H1 (cell line): ENCODE data around the gene FN3KRP. TPM values are rescaled to one million over a fixed set of nuclear protein-coding genes. Genes with fewer than 3 reads are reported as not detected.

Source experiments
- CTCF ChIA-PET: fragments of 300-600 bp; sonication (Branson Sonifier 250); formaldehyde crosslinking; loops from one replicate; lab custom pipeline; 2021; ENCODE audit not compliant: partially characterized antibody; lab: Charles Lee
- POLR2A ChIA-PET: fragments of 300-600 bp; sonication (Branson Sonifier 250); formaldehyde crosslinking; loops from one replicate; lab custom pipeline; 2021; ENCODE audit warnings: inconsistent platforms; ENCODE audit not compliant: partially characterized antibody; lab: Charles Lee
- DNase-seq, 2 experiments: peaks; one replicate each; pipeline versions ENCODE4 v3.0.0 to v3.0.0-alpha.2; 2010 to 2022; ENCODE audit warnings: low spot score in 2 of 2, low read depth in 1 of 2, mixed read lengths in 1 of 2
- FAIRE-seq: peaks from 2 replicates; lab custom pipeline; 2011; peaks lifted over from hg19 to GRCh38; lab: Jason Lieb, UNC
- H2AFZ ChIP-seq: 2 replicates; pipeline ENCODE4 v1.8.1; 2012; ENCODE audit warnings: low read length, inconsistent platforms
- H2AK5ac ChIP-seq: 2 replicates; pipeline ENCODE4 v1.6.1; 2013; ENCODE audit warnings: low read depth, low read length
- H2BK120ac ChIP-seq: replicated peaks from 2 replicates; pipeline ENCODE3; 2013; ENCODE audit warnings: low read depth, low read length, inconsistent platforms
- H2BK12ac ChIP-seq: 2 replicates; pipeline ENCODE4 v1.6.1; 2013; ENCODE audit warnings: low read depth, low read length
- H2BK15ac ChIP-seq: 2 replicates; pipeline ENCODE4 v1.6.1; 2013; ENCODE audit warnings: low read length
- H2BK20ac ChIP-seq: 2 replicates; pipeline ENCODE4 v1.6.1; 2013; ENCODE audit warnings: low read length
- H2BK5ac ChIP-seq: 2 replicates; pipeline ENCODE4 v1.6.1; 2013; ENCODE audit warnings: low read depth, low read length
- H3K14ac ChIP-seq: 2 replicates; pipeline ENCODE4 v1.6.1; 2013; ENCODE audit warnings: inconsistent platforms; ENCODE audit not compliant: insufficient read length
- H3K18ac ChIP-seq: 2 replicates; pipeline ENCODE4 v1.6.1; 2013; ENCODE audit warnings: low read length; ENCODE audit errors: extremely low read depth
- H3K23ac ChIP-seq: 2 replicates; pipeline ENCODE4 v1.6.1; 2013; ENCODE audit warnings: inconsistent platforms; ENCODE audit not compliant: insufficient read length
- H3K23me2 ChIP-seq: 2 replicates; pipeline ENCODE4 v1.6.1; 2013; ENCODE audit warnings: low read depth, low read length
- H3K27ac ChIP-seq: 2 replicates; pipeline ENCODE4 v1.6.1; 2011; ENCODE audit warnings: low read depth, low read length, inconsistent platforms
- H3K27me3 ChIP-seq, 4 experiments: replicated peaks in 1 of 4; 1 replicate in 1 of 4; 2 replicates in 3 of 4; pipeline versions ENCODE4 v1.6.1 to v1.8.1; 2011 to 2013; ENCODE audit warnings: low read length in 3 of 4, mild to moderate bottlenecking in 3 of 4, inconsistent platforms in 2 of 4, mixed read lengths in 2 of 4, moderate library complexity in 1 of 4; ENCODE audit not compliant: control insufficient read depth in 3 of 4, insufficient read depth in 3 of 4; ENCODE audit errors: extremely low read depth in 1 of 4
- H3K36me3 ChIP-seq, 4 experiments: 2 replicates each; pipeline versions ENCODE4 v1.6.1 to v1.8.1; 2011 to 2013; ENCODE audit warnings: mild to moderate bottlenecking in 4 of 4, low read length in 3 of 4, moderate library complexity in 2 of 4, control low read depth in 1 of 4, inconsistent platforms in 1 of 4; ENCODE audit not compliant: insufficient read depth in 4 of 4, control insufficient read depth in 2 of 4
- H3K4ac ChIP-seq: replicated peaks from 2 replicates; pipeline ENCODE3; 2013; ENCODE audit warnings: low read length, low read depth, mixed read lengths, inconsistent platforms; ENCODE audit not compliant: insufficient read length
- H3K4me1 ChIP-seq, 4 experiments: replicated peaks in 1 of 4; 1 replicate in 1 of 4; 2 replicates in 3 of 4; pipeline versions ENCODE4 v1.6.1 to v1.8.1; 2011 to 2013; ENCODE audit warnings: low read length in 3 of 4, inconsistent platforms in 2 of 4, mixed read lengths in 1 of 4; ENCODE audit not compliant: insufficient read depth in 4 of 4, control insufficient read depth in 3 of 4
- H3K4me2 ChIP-seq, 2 experiments: 2 replicates each; pipeline versions ENCODE4 v1.6.1 to v1.8.1; 2011 to 2013; ENCODE audit warnings: low read depth in 2 of 2, low read length in 2 of 2, control low read depth in 1 of 2, inconsistent platforms in 1 of 2, mild to moderate bottlenecking in 1 of 2; ENCODE audit not compliant: insufficient read depth in 1 of 2
- H3K4me3 ChIP-seq, 4 experiments: fragments of 200-600, 300-600 bp in 1 of 4; sonication (generic), shearing (Covaris generic), sonication (Bioruptor Twin) in 1 of 4; 2 replicates each; pipeline versions ENCODE4 v1.5.1 to v1.8.1; 2011 to 2016; ENCODE audit warnings: low read length in 4 of 4, low read depth in 3 of 4, control low read depth in 2 of 4, inconsistent platforms in 2 of 4, mild to moderate bottlenecking in 2 of 4, mixed read lengths in 1 of 4, moderate library complexity in 1 of 4; ENCODE audit not compliant: insufficient read depth in 2 of 4; ENCODE audit errors: extremely low read depth in 1 of 4
- H3K56ac ChIP-seq: replicated peaks from 2 replicates; pipeline ENCODE3; 2013; ENCODE audit warnings: low read depth, mild to moderate bottlenecking, mixed read lengths, low read length, inconsistent platforms; ENCODE audit not compliant: insufficient read length
- H3K79me1 ChIP-seq: 2 replicates; pipeline ENCODE4 v1.6.1; 2013; ENCODE audit warnings: low read depth, low read length, control low read depth
- H3K79me2 ChIP-seq, 2 experiments: 2 replicates each; pipeline versions ENCODE4 v1.6.1 to v1.8.1; 2012 to 2013; ENCODE audit warnings: low read length in 2 of 2, mild to moderate bottlenecking in 2 of 2, inconsistent platforms in 1 of 2; ENCODE audit not compliant: insufficient read depth in 2 of 2, control insufficient read depth in 1 of 2
- H3K9ac ChIP-seq, 4 experiments: replicated peaks in 1 of 4; 1 replicate in 1 of 4; 2 replicates in 3 of 4; pipeline versions ENCODE4 v1.6.1 to v1.8.1; 2011 to 2013; ENCODE audit warnings: low read depth in 3 of 4, low read length in 3 of 4, control low read depth in 2 of 4, mild to moderate bottlenecking in 2 of 4, moderate library complexity in 2 of 4, inconsistent platforms in 1 of 4; ENCODE audit errors: extremely low read depth in 1 of 4
- H3K9me3 ChIP-seq, 2 experiments: 2 replicates each; pipeline versions ENCODE4 v1.6.1 to v1.8.1; 2012 to 2013; ENCODE audit warnings: mild to moderate bottlenecking in 2 of 2, moderate library complexity in 2 of 2, control low read depth in 1 of 2, inconsistent platforms in 1 of 2, low read depth in 1 of 2, low read length in 1 of 2, mixed read lengths in 1 of 2; ENCODE audit not compliant: insufficient read depth in 2 of 2
- H4K20me1 ChIP-seq, 2 experiments: replicated peaks in 1 of 2; 2 replicates each; pipeline versions ENCODE3 to v1.8.1; 2011 to 2013; ENCODE audit warnings: inconsistent platforms in 2 of 2, low read length in 2 of 2, mild to moderate bottlenecking in 1 of 2; ENCODE audit not compliant: insufficient read depth in 2 of 2, control insufficient read depth in 1 of 2
- H4K5ac ChIP-seq: 2 replicates; pipeline ENCODE4 v1.6.1; 2013; ENCODE audit warnings: low read length, low read depth, mixed read lengths, inconsistent platforms; ENCODE audit not compliant: insufficient read length
- H4K8ac ChIP-seq: 2 replicates; pipeline ENCODE4 v1.8.0; 2013; ENCODE audit warnings: mild to moderate bottlenecking, moderate library complexity, low read length, inconsistent platforms; ENCODE audit not compliant: insufficient read depth; ENCODE audit errors: extremely low read depth
- H4K91ac ChIP-seq: replicated peaks from 2 replicates; pipeline ENCODE3; 2013; ENCODE audit warnings: low read length, mixed read lengths, inconsistent platforms; ENCODE audit not compliant: insufficient read length
- CREB1 ChIP-seq: IDR thresholded peaks from 2 replicates; pipeline ENCODE4 v1.6.1; 2012; ENCODE audit warnings: inconsistent platforms
- EZH2 ChIP-seq: fragments of 200-600 bp; sonication (generic); IDR thresholded peaks from 2 replicates; pipeline ENCODE4 v1.7.1; 2012; ENCODE audit warnings: low read depth, mild to moderate bottlenecking, moderate library complexity, low read length, inconsistent platforms; ENCODE audit not compliant: severe bottlenecking
- SRF ChIP-seq: IDR thresholded peaks from 2 replicates; pipeline ENCODE4 v1.6.1; 2011; ENCODE audit warnings: mild to moderate bottlenecking, low read depth, low read length, moderate library complexity
- TAF7 ChIP-seq: optimal IDR thresholded peaks from 2 replicates; pipeline ENCODE3; 2011; ENCODE audit warnings: low read depth, mild to moderate bottlenecking, inconsistent platforms, low read length, moderate library complexity, borderline replicate concordance
- TEAD4 ChIP-seq: IDR thresholded peaks from 2 replicates; pipeline ENCODE4 v1.6.1; 2012; ENCODE audit warnings: low read depth, low read length, inconsistent platforms, mixed read lengths
- WGBS, 2 experiments: shearing (Covaris generic) in 1 of 2; methylation state at CpG; one replicate each; pipeline versions ENCODE4 v1.1.6 to v1.1.7; 2013 to 2015; ENCODE audit warnings: low lambda C conversion rate in 2 of 2, mixed read lengths in 2 of 2, inconsistent platforms in 1 of 2, low coverage in 1 of 2, missing lambda C conversion rate in 1 of 2; ENCODE audit not compliant: insufficient replicate concordance in 2 of 2, insufficient coverage in 1 of 2, insufficient read length in 1 of 2; ENCODE audit errors: extremely low coverage in 1 of 2, missing lambda C conversion rate in 1 of 2; 5-methylcytosine and 5-hydroxymethylcytosine counted together
- polyA plus RNA-seq, 7 experiments: library from polyadenylated mRNA; depleted of rRNA in 3 of 7; stranded (reverse) in 5 of 7; unstranded in 2 of 7; fragments of >200 nt in 5 of 7; fragments of 200-250 nt in 2 of 7; gene quantifications; 1 replicate in 5 of 7; 2 replicates in 1 of 7; 4 replicates in 1 of 7; pipeline versions ENCODE4 v1.2.1 to v1.2.3, GENCODE V29; 2011 to 2013; ENCODE audit warnings: missing spikeins in 2 of 7, mixed read lengths in 2 of 7
- total RNA-seq: library from RNA; stranded (reverse); fragmentation: NEBNext Ultra II Directional; extraction: Animal tissue kit (Norgen Biotek cat#: 25700); gene quantifications from 2 replicates; pipeline ENCODE4 v1.2.1, GENCODE V29; 2021

FN3KRP gene
- total and polyA plus RNA-seq, 2 of the 8 experiments (the other 6 are each of a cell fraction or from before 2014, with no cell fraction given): 18.1 to 21.4 TPM

- WGBS, 2 experiments: 88% methylated on average over 3 of the region's 3 CpGs; no CpG with 5 or more reads in 1 of the 2 experiments
- Histone ChIP-seq H3K79me1 (no peaks in the 10 kb centered on the region), H3K4me2 (no peak overlapping the region), H4K91ac (no peak overlapping the region), H2BK5ac (no peak overlapping the region), H3K23me2 (no peaks in the 10 kb centered on the region), H3K79me2 (no peaks in the 10 kb centered on the region), H3K9me3 (peaks cover 2% of the 10 kb centered on the region in 2 experiments; a peak in 2 of 4 replicates), H3K4me1 (no peaks in the 10 kb centered on the region; a peak in 1 of 7 replicates), H3K36me3 (no peaks in the 10 kb centered on the region), H3K56ac (no peak overlapping the region), H4K8ac (no peak overlapping the region), H4K5ac (no peak overlapping the region), H3K23ac (no peak overlapping the region), H4K20me1 (peaks cover 0 to 2% of the 10 kb centered on the region in 2 experiments), H3K4me3 (no peak overlapping the region), H3K9ac (no peak overlapping the region), H2BK20ac (no peak overlapping the region), H3K4ac (no peak overlapping the region), H3K27ac (no peak overlapping the region), H2BK12ac (no peak overlapping the region), H3K27me3 (no peaks in the 10 kb centered on the region), H2AFZ (no peak overlapping the region), H2AK5ac (no peak overlapping the region), H2BK120ac (no peak overlapping the region), H3K18ac (no peak overlapping the region), H3K14ac (no peak overlapping the region), H2BK15ac (no peak overlapping the region)
- FAIRE-seq: no peak
- no peak for DNase-seq
- ChIA-PET POLR2A (no interaction called here), CTCF (interaction anchor here (0.6 to 6.5 kb wide), 4 partner anchors 13 to 100 kb away, joined by 3 to 50 read pairs (median 10); no protein-coding TSS in a partner anchor)
- TF ChIP-seq CREB1 (no peak), TAF7 (no peak), TEAD4 (no peak), SRF (no peak), EZH2 (no peak)
Observed at GRCh38 chr17:82681547-82681946, 35.0 kb upstream of the FN3KRP start.
